Pancreas (tissue), 10 donors: ENCODE results near the gene KCNQ1OT1. TPM values are rescaled to one million over a fixed set of nuclear protein-coding genes. Genes with fewer than 3 reads are reported as not detected.

Experiments
- ATAC-seq, 4 donors: fragments of 200-7000 bp; cut with Tn5 transposase; one replicate each; pipeline versions ENCODE4 v1.8.0 to v1.9.1; 2020; ENCODE audit warnings: mild to moderate bottlenecking in 4 of 4, moderate library complexity in 4 of 4
- DNase-seq, 6 donors: peaks; one replicate each; pipeline ENCODE4 v3.0.0-alpha.2; 2020
- FAIRE-seq: peaks from 2 replicates; lab custom pipeline; 2012; peaks lifted over from hg19 to GRCh38; lab: Jason Lieb, UNC
- H3K27ac ChIP-seq, 4 donors: fragments of 200-600 bp; sonication (generic); 1 replicate in 3 of 4; 2 replicates in 1 of 4; pipeline versions ENCODE4 v1.5.0 to v1.8.0; 2020
- H3K27me3 ChIP-seq, 4 donors: fragments of 200-600 bp; one replicate each; pipeline ENCODE4 v1.8.0; 2021
- H3K36me3 ChIP-seq, 3 donors: fragments of 200-600 bp; sonication (generic) in 1 of 3; one replicate each; pipeline versions ENCODE4 v1.5.0 to v1.8.0; 2020 to 2021
- H3K4me1 ChIP-seq, 3 donors: fragments of 200-600 bp; one replicate each; pipeline ENCODE4 v1.8.0; 2021
- H3K4me3 ChIP-seq, 4 donors: fragments of 200-600 bp; sonication (generic) in 2 of 4; one replicate each; pipeline versions ENCODE4 v1.5.0 to v1.8.0; 2020 to 2021
- H3K9me3 ChIP-seq, 4 donors: fragments of 200-600 bp; one replicate each; pipeline ENCODE4 v1.8.0; 2021
- CTCF ChIP-seq, 4 donors: fragments of 200-600 bp; sonication (generic) in 3 of 4; IDR thresholded peaks; one replicate each; pipeline versions ENCODE4 v1.5.0 to v1.8.0; 2021; ENCODE audit warnings: antibody characterized with exemption in 4 of 4
- WGBS, 2 donors: extraction: QIAGEN DNeasy Blood & Tissue Kit; methylation state at CpG; one replicate each; pipeline ENCODE4 v1.1.7; 2013; 5-methylcytosine and 5-hydroxymethylcytosine counted together
- intact Hi-C, 3 donors: fragments of 100-400 bp; cut with DNase I; formaldehyde crosslinking; loops; one replicate each; pipeline versions ENCODE4 v1.11.1 to v1.14.2; 2022
- polyA plus RNA-seq, 2 donors: library from polyadenylated mRNA; stranded (reverse); fragments of 200-250 nt; gene quantifications; one replicate each; pipeline ENCODE4 v1.2.3, GENCODE V29; 2013
- total RNA-seq, 6 donors: library from RNA; stranded (reverse); fragmentation: NEBNext Ultra II Directional in 4 of 6; extraction: Animal tissue kit (Norgen Biotek cat#: 25700) in 4 of 6; gene quantifications; one replicate each; pipeline versions ENCODE4 v1.2.1 to v1.2.4, GENCODE V29; 2021 to 2023
- donor health status: healthy with polysubstance abuse.
- donor health status: DM: no; HTN: no; CAD: no; lungs with moderate emphysema.
- donor health status: DM: no; HTN: no; CAD: no.
- donor health status: control.
- donor health status: control.
- donor health status: Bipolar disorder and iron deficiency.
- donor health status: DM: yes; HTN: yes; CAD: no.
- donor health status: DM: no; HTN: no; CAD: no.
- donor health status: DM: no; HTN: no; CAD: no.
- donor health status: DM: yes; HTN: yes; CAD: no.

The KCNQ1OT1 gene
- total and polyA plus RNA-seq, 8 donors: 0.31 to 1.9 (median 1.4) TPM

GRCh38 chr11:2668876-2669275, 30.9 kb downstream of the KCNQ1OT1 start:
- Histone ChIP-seq H3K27ac (no peak overlapping the region), H3K27me3 (no peaks in the 10 kb centered on the region), H3K9me3 (no peaks in the 10 kb centered on the region), H3K4me1 (no peaks in the 10 kb centered on the region), H3K4me3 (no peak overlapping the region), H3K36me3 (peaks cover 0 to 2% (median 0%) of the 10 kb centered on the region in 3 donors)
- intact Hi-C loops: no loop called here
- FAIRE-seq: no peak
- 58 to 60% methylated on average over 5 of the region's 5 CpGs for WGBS, 2 donors
- peak in 1 of 4 donors; percentile 21 for ATAC-seq
- peak in 2 of 6 donors; percentile 6 to 19 for DNase-seq
- TF ChIP-seq CTCF (IDR thresholded peaks at IDR 0.05): no peak

GRCh38 chr11:2667940-2668339, 31.9 kb downstream of the KCNQ1OT1 start:
- H3K9me3 ChIP-seq: no peaks in the 10 kb centered on the region
- DNase-seq (no peak), ATAC-seq (no peak), FAIRE-seq (no peak)
- H3K36me3 ChIP-seq: peaks cover 0 to 11% (median 0%) of the 10 kb centered on the region in 3 donors
- no peaks in the 10 kb centered on the region for H3K4me1 ChIP-seq
- no peak for TF ChIP-seq CTCF (IDR thresholded peaks at IDR 0.05)
- no peak overlapping the region for H3K27ac ChIP-seq
- 87 to 94% methylated on average over 2 of the region's 2 CpGs for WGBS, 2 donors
- H3K4me3 ChIP-seq: no peak overlapping the region
- intact Hi-C loops: no loop called here
- H3K27me3 ChIP-seq: no peaks in the 10 kb centered on the region

GRCh38 chr11:2666828-2667570, 32.8 kb downstream of the KCNQ1OT1 start:
- Histone ChIP-seq H3K9me3 (no peaks in the 10 kb centered on the region), H3K4me1 (no peaks in the 10 kb centered on the region), H3K27me3 (no peaks in the 10 kb centered on the region), H3K36me3 (peaks cover 0 to 12% (median 0%) of the 10 kb centered on the region in 3 donors), H3K4me3 (no peak overlapping the region), H3K27ac (no peak overlapping the region)
- peak in 3 of 6 donors; percentile 8 to 29 (median 16) for DNase-seq
- 93 to 97% methylated on average over 15 of the region's 15 CpGs for WGBS, 2 donors
- no peak for TF ChIP-seq CTCF (IDR thresholded peaks at IDR 0.05)
- FAIRE-seq: no peak
- ATAC-seq: peak in 2 of 4 donors; percentile 5 to 7
- intact Hi-C loops: no loop called here

- FAIRE-seq: no peak
Measured at GRCh38 chr11:2666401-2666741, 33.4 kb downstream of the KCNQ1OT1 start.

More at GRCh38 chr11:2666401-2666741, 33.4 kb downstream of the KCNQ1OT1 start:
- no peaks in the 10 kb centered on the region for H3K27me3 ChIP-seq
- H3K27ac ChIP-seq: no peak overlapping the region
- H3K36me3 ChIP-seq: peaks cover 0 to 12% (median 0%) of the 10 kb centered on the region in 3 donors
- H3K4me1 ChIP-seq: no peaks in the 10 kb centered on the region
- no peak for TF ChIP-seq CTCF (IDR thresholded peaks at IDR 0.05)
- DNase-seq (peak in 1 of 6 donors; percentile 7), ATAC-seq (no peak)
- no peak overlapping the region for H3K4me3 ChIP-seq
- intact Hi-C loops: no loop called here
- H3K9me3 ChIP-seq: no peaks in the 10 kb centered on the region
- WGBS, 2 donors: 89 to 92% methylated on average over 6 of the region's 6 CpGs
